Keratinocyte (primary cell): Measurements from ENCODE around the gene PDE1C. TPM values are rescaled to one million over a fixed set of nuclear protein-coding genes. Genes with fewer than 3 reads are reported as not detected.

Experiments
- DNase-seq: peaks from one replicate; pipeline ENCODE4 v3.0.0-alpha.2; 2011; ENCODE audit warnings: low read depth, missing footprints, low spot score
- FAIRE-seq: peaks from 2 replicates; lab custom pipeline; 2011; peaks lifted over from hg19 to GRCh38; lab: Jason Lieb, UNC
- H2AFZ ChIP-seq: 2 replicates; pipeline ENCODE4 v1.6.0; 2012; ENCODE audit warnings: low read length, control low read depth, inconsistent platforms; ENCODE audit not compliant: control insufficient read depth
- H3K27ac ChIP-seq: 2 replicates; pipeline ENCODE4 v1.5.1; 2011; ENCODE audit warnings: low read length; ENCODE audit not compliant: control insufficient read depth, insufficient read depth
- H3K27me3 ChIP-seq: 3 replicates; pipeline ENCODE4 v1.6.0; 2011; ENCODE audit warnings: low read length; ENCODE audit not compliant: control insufficient read depth, insufficient read depth; ENCODE audit errors: extremely low read depth
- H3K36me3 ChIP-seq, 2 experiments: 2 replicates in 1 of 2; 3 replicates in 1 of 2; pipeline ENCODE4 v1.5.1; 2011; ENCODE audit warnings: low read length in 2 of 2, mild to moderate bottlenecking in 1 of 2; ENCODE audit not compliant: control insufficient read depth in 2 of 2, insufficient read depth in 2 of 2; ENCODE audit errors: extremely low read depth in 1 of 2
- H3K4me1 ChIP-seq: 3 replicates; pipeline ENCODE4 v1.5.1; 2011; ENCODE audit warnings: low read length; ENCODE audit not compliant: control insufficient read depth, insufficient read depth; ENCODE audit errors: extremely low read depth
- H3K4me2 ChIP-seq: 3 replicates; pipeline ENCODE4 v1.6.0; 2011; ENCODE audit warnings: low read depth, low read length; ENCODE audit not compliant: control insufficient read depth, insufficient read depth; ENCODE audit errors: extremely low read depth
- H3K4me3 ChIP-seq, 3 experiments: fragments of 200-600 bp in 1 of 3; sonication (generic) in 1 of 3; 2 replicates in 2 of 3; 3 replicates in 1 of 3; pipeline ENCODE4 v1.5.1; 2011 to 2016; ENCODE audit warnings: low read length in 3 of 3, mild to moderate bottlenecking in 3 of 3, control low read depth in 2 of 3, inconsistent platforms in 1 of 3, low read depth in 1 of 3, mixed read lengths in 1 of 3, mixed run types in 1 of 3, moderate library complexity in 1 of 3; ENCODE audit not compliant: control insufficient read depth in 2 of 3, insufficient read depth in 2 of 3; ENCODE audit errors: extremely low read depth in 1 of 3
- H3K79me2 ChIP-seq: 2 replicates; pipeline ENCODE4 v1.6.0; 2012; ENCODE audit warnings: low read length; ENCODE audit not compliant: control insufficient read depth, insufficient read depth
- H3K9ac ChIP-seq: 3 replicates; pipeline ENCODE4 v1.6.0; 2011; ENCODE audit warnings: low read length; ENCODE audit not compliant: control insufficient read depth, insufficient read depth; ENCODE audit errors: extremely low read depth
- H3K9me1 ChIP-seq: 3 replicates; pipeline ENCODE4 v1.6.0; 2011; ENCODE audit warnings: low read length; ENCODE audit not compliant: control insufficient read depth, insufficient read depth; ENCODE audit errors: extremely low read depth
- H3K9me3 ChIP-seq: 2 replicates; pipeline ENCODE4 v1.5.1; 2012; ENCODE audit warnings: low read depth, low read length; ENCODE audit not compliant: control insufficient read depth
- H4K20me1 ChIP-seq: 3 replicates; pipeline ENCODE4 v1.6.0; 2011; ENCODE audit warnings: low read length; ENCODE audit not compliant: control insufficient read depth, insufficient read depth; ENCODE audit errors: extremely low read depth
- CTCF ChIP-seq, 3 experiments: IDR thresholded peaks in 1 of 3; conservative IDR thresholded peaks in 1 of 3; optimal IDR thresholded peaks in 1 of 3; 2 replicates in 2 of 3; 3 replicates in 1 of 3; pipeline versions ENCODE3 to v1.5.1; 2011; ENCODE audit warnings: low read length in 3 of 3, mild to moderate bottlenecking in 3 of 3, moderate library complexity in 2 of 3, control low read depth in 1 of 3, inconsistent platforms in 1 of 3; ENCODE audit not compliant: insufficient read depth in 2 of 3; ENCODE audit errors: extremely low read depth in 1 of 3
- EZH2 ChIP-seq: IDR thresholded peaks from one replicate; pipeline ENCODE4 v1.6.1; 2012; ENCODE audit warnings: inconsistent platforms, mild to moderate bottlenecking, low read length, moderate library complexity
- dilution Hi-C: fragments of 300-500 bp; cut with MboI; formaldehyde crosslinking; loops from one replicate; pipeline ENCODE4 v1.7.0; 2020; ENCODE audit warnings: low sequenced_read_pairs; ENCODE audit not compliant: extremely low pct_ligation_motif_present
- polyA plus RNA-seq, 5 experiments: library from polyadenylated mRNA; depleted of rRNA in 3 of 5; stranded (reverse) in 3 of 5; stranded (forward) in 1 of 5; unstranded in 1 of 5; fragments of >200 nt; gene quantifications; 1 replicate in 1 of 5; 2 replicates in 3 of 5; 3 replicates in 1 of 5; pipeline versions ENCODE4 v1.2.1 to v1.2.3, GENCODE V29; 2011 to 2012; ENCODE audit warnings: missing spikeins in 2 of 5, low read depth in 1 of 5, low replicate concordance in 1 of 5

PDE1C gene
- polyA plus RNA-seq, 1 donor (not counting 4 experiments of a cell fraction or from before 2014, with no cell fraction given), result 2.5 TPM

- Histone ChIP-seq H4K20me1 (no peaks in the 10 kb centered on the region), H2AFZ (no peak overlapping the region), H3K4me1 (no peaks in the 10 kb centered on the region), H3K9ac (no peak overlapping the region), H3K79me2 (no peaks in the 10 kb centered on the region), H3K9me3 (no peaks in the 10 kb centered on the region), H3K4me2 (no peak overlapping the region), H3K27ac (no peak overlapping the region), H3K4me3 (no peak overlapping the region), H3K27me3 (no peaks in the 10 kb centered on the region), H3K9me1 (no peaks in the 10 kb centered on the region), H3K36me3 (no peaks in the 10 kb centered on the region)
- DNase-seq (no peak), FAIRE-seq (no peak)
- dilution Hi-C loops, result no loop called here
- TF ChIP-seq EZH2 (no peak), CTCF (optimal IDR thresholded peaks at IDR 0.05 in 1 of 3, IDR thresholded peaks at IDR 0.05 in 1 of 3, conservative IDR thresholded peaks at IDR 0.05 in 1 of 3; ENCODE audit: extremely low read depth in 1 of 3, insufficient read depth in 2 of 3, low read length in 3 of 3) (no peak)
Observed at GRCh38 chr7:31922848-31923247, 147.4 kb downstream of the PDE1C start.

- no peaks in the 10 kb centered on the region for H4K20me1 ChIP-seq
- no peaks in the 10 kb centered on the region for H3K79me2 ChIP-seq
- TF ChIP-seq EZH2 (no peak), CTCF (optimal IDR thresholded peaks at IDR 0.05 in 1 of 3, IDR thresholded peaks at IDR 0.05 in 1 of 3, conservative IDR thresholded peaks at IDR 0.05 in 1 of 3; ENCODE audit: extremely low read depth in 1 of 3, insufficient read depth in 2 of 3, low read length in 3 of 3) (no peak)
- no peak overlapping the region for H3K27ac ChIP-seq
- no peak overlapping the region for H3K9ac ChIP-seq
- H3K4me2 ChIP-seq, result no peak overlapping the region
- no peak for FAIRE-seq
- no peaks in the 10 kb centered on the region for H3K27me3 ChIP-seq
- H3K4me3 ChIP-seq, result no peak overlapping the region
- DNase-seq, result no peak
- no peaks in the 10 kb centered on the region for H3K4me1 ChIP-seq
- no peak overlapping the region for H2AFZ ChIP-seq
- no peaks in the 10 kb centered on the region for H3K36me3 ChIP-seq
- no peaks in the 10 kb centered on the region for H3K9me1 ChIP-seq
- H3K9me3 ChIP-seq, result no peaks in the 10 kb centered on the region
- dilution Hi-C loops, result no loop called here
Observed at GRCh38 chr7:31921047-31921446, 149.2 kb downstream of the PDE1C start.
